ENCODE results near the gene RAX2. TPM values are rescaled to one million over a fixed set of nuclear protein-coding genes. Genes with fewer than 3 reads are reported as not detected.

Gene RAX2
- total and polyA plus RNA-seq, 2 of the 13 experiments (the other 11 are each of a cell fraction or from before 2014, with no cell fraction given), result not detected

DNA sequence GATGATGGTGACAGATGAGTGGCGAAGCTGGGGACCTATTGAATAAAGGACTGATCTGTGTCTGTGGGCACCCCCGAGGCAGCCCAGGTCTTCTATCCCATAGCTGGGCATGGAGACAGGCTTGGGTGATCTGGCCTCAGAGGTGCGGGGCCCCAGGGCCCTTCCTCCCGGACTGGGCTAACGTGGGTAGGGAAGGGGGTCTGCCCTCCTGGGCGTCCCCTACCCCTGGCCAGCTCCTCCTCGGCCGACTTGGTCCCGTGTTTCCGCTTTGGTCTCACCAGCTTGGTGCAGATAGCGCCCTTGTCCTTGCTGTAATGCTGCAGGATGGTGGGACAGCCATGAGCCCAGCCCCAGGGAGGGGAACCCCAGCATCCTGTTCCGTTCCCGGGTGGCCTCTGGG is 10.9 kb upstream of the RAX2 start:
- Histone ChIP-seq H3K27ac (ENCODE audit: extremely low read length, insufficient read depth, low read length) (no peak overlapping the region), H3K4me2 (ENCODE audit: low read depth, low read length) (no peak overlapping the region), H3K27me3 (ENCODE audit: control insufficient read depth in 1 of 2, insufficient read depth in 2 of 2, low read length in 2 of 2) (peaks cover 8 to 33% of the 10 kb centered on the region in 2 experiments; a peak in 4 of 5 replicates), H3K9me3 (ENCODE audit: low read length) (peaks cover 18% of the 10 kb centered on the region), H3K4me3 (replicated peaks in 1 of 3; ENCODE audit: insufficient read depth in 1 of 3, low read depth in 2 of 3, low read length in 3 of 3) (no peak overlapping the region), H3K9ac (ENCODE audit: insufficient read depth, low read depth, low read length) (no peak overlapping the region), H3K79me2 (ENCODE audit: insufficient read depth, low read length) (no peaks in the 10 kb centered on the region), H3K36me3 (replicated peaks in 1 of 2; ENCODE audit: control insufficient read depth in 1 of 2, insufficient read depth in 2 of 2, low read length in 2 of 2) (no peaks in the 10 kb centered on the region), H2AFZ (ENCODE audit: low read length) (no peak overlapping the region), H4K20me1 (ENCODE audit: insufficient read depth, low read length) (no peaks in the 10 kb centered on the region), H3K4me1 (ENCODE audit: insufficient read depth, low read length) (0 out of 2 replicates have a peak, but pooled peaks cover 5% of the 10 kb centered on the region)
- in situ Hi-C loops (cut with HindIII; ENCODE audit: extremely low pct_ligation_motif_present, low pct_unique_long_range_greater_than_20kb), result no loop called here
- TF ChIP-seq ZNF235 (CRISPR knock-in tag; IDR thresholded peaks at IDR 0.05; ENCODE audit: borderline replicate concordance) (no peak), DNMT1 (CRISPR knock-in tag; IDR thresholded peaks at IDR 0.05) (no peak), NFYC (CRISPR knock-in tag; IDR thresholded peaks at IDR 0.05) (no peak), HIVEP1 (CRISPR knock-in tag; IDR thresholded peaks at IDR 0.05) (no peak), RFX1 (IDR thresholded peaks at IDR 0.05) (no peak), PHF20 (CRISPR knock-in tag; IDR thresholded peaks at IDR 0.05) (no peak), ZNF740 (CRISPR knock-in tag; IDR thresholded peaks at IDR 0.05) (no peak), KLF9 (CRISPR knock-in tag; IDR thresholded peaks at IDR 0.05; ENCODE audit: low read depth) (no peak)
- TF ChIP-seq, protein P1, sequence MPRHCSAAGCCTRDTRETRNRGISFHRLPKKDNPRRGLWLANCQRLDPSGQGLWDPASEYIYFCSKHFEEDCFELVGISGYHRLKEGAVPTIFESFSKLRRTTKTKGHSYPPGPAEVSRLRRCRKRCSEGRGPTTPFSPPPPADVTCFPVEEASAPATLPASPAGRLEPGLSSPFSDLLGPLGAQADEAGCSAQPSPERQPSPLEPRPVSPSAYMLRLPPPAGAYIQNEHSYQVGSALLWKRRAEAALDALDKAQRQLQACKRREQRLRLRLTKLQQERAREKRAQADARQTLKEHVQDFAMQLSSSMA (CRISPR knock-in tag; IDR thresholded peaks at IDR 0.05), result no peak
- CTCF ChIA-PET (ENCODE audit: low intra/inter-chr PET ratio, low total read pairs), result interaction anchor here (1.3 to 1.4 kb wide), 2 partner anchors 39 to 66 kb away, joined by 3 to 5 read pairs; no protein-coding TSS in a partner anchor
- POLR2A ChIA-PET, result no interaction called here
- ATAC-seq (no peak), FAIRE-seq (no peak), DNase-seq (ENCODE audit: low spot score) (no peak)
- intact Hi-C loops (cut with micrococcal nuclease; ENCODE audit: unreplicated experiment), result no loop called here
- no TSS peak for BruUV-seq (replicated peaks)
- 45% methylated on average over 7 of the region's 13 CpGs for WGBS (ENCODE audit: low lambda C conversion rate)

GRCh38 chr19:3782330-3782729 is 10.3 kb upstream of the RAX2 start:
- Histone ChIP-seq H3K4me2 (ENCODE audit: low read depth, low read length) (no peak overlapping the region), H3K4me1 (ENCODE audit: insufficient read depth, low read length) (0 out of 2 replicates have a peak, but pooled peaks cover 5% of the 10 kb centered on the region), H3K36me3 (replicated peaks in 1 of 2; ENCODE audit: control insufficient read depth in 1 of 2, insufficient read depth in 2 of 2, low read length in 2 of 2) (no peaks in the 10 kb centered on the region), H3K9me3 (ENCODE audit: low read length) (peaks cover 18% of the 10 kb centered on the region), H4K20me1 (ENCODE audit: insufficient read depth, low read length) (no peaks in the 10 kb centered on the region), H3K9ac (ENCODE audit: insufficient read depth, low read depth, low read length) (no peak overlapping the region), H3K79me2 (ENCODE audit: insufficient read depth, low read length) (no peaks in the 10 kb centered on the region), H2AFZ (ENCODE audit: low read length) (no peak overlapping the region), H3K27me3 (ENCODE audit: control insufficient read depth in 1 of 2, insufficient read depth in 2 of 2, low read length in 2 of 2) (peaks cover 8 to 33% of the 10 kb centered on the region in 2 experiments; a peak in 4 of 5 replicates), H3K4me3 (replicated peaks in 1 of 3; ENCODE audit: insufficient read depth in 1 of 3, low read depth in 2 of 3, low read length in 3 of 3) (no peak overlapping the region), H3K27ac (ENCODE audit: extremely low read length, insufficient read depth, low read length) (no peak overlapping the region)
- no peak for DNase-seq (ENCODE audit: low spot score)
- ATAC-seq, result no peak
- BruUV-seq (replicated peaks), result no TSS peak
- POLR2A ChIA-PET, result no interaction called here
- TF ChIP-seq CHD4 (IDR thresholded peaks at IDR 0.05; ENCODE audit: borderline replicate concordance, low read length) (0 out of 2 replicates have a peak, but pooled peaks have one; percentile 21), ZMYM3 (CRISPR knock-in tag; IDR thresholded peaks at IDR 0.05) (peak; percentile 60), GRHL1 (CRISPR knock-in tag; conservative IDR thresholded peaks at IDR 0.05) (no peak), ZKSCAN1 (IDR thresholded peaks at IDR 0.05; ENCODE audit: low read length) (peak; percentile 54; the same call in 1 of the 2 replicates), ZNF343 (CRISPR knock-in tag; IDR thresholded peaks at IDR 0.05) (no peak), HNRNPK (IDR thresholded peaks at IDR 0.05; ENCODE audit: low read depth, low read length, poor library complexity, severe bottlenecking) (no peak), KDM1A (CRISPR knock-in tag; IDR thresholded peaks at IDR 0.05) (0 out of 2 replicates have a peak, but pooled peaks have one; percentile 23)
- WGBS (ENCODE audit: low lambda C conversion rate), result 0% methylated on average over 1 of the region's 1 CpG
- CTCF ChIA-PET (ENCODE audit: low intra/inter-chr PET ratio, low total read pairs), result no interaction called here
- in situ Hi-C loops (cut with HindIII; ENCODE audit: extremely low pct_ligation_motif_present, low pct_unique_long_range_greater_than_20kb), result no loop called here
- no peak for FAIRE-seq
- intact Hi-C loops (cut with micrococcal nuclease; ENCODE audit: unreplicated experiment), result no loop called here
